Prostate gland (tissue), 2 donors: Measurements from ENCODE around the gene ADGRL2.

Experiments used
- POLR2A ChIP-seq: fragments of 450-650 bp; IDR thresholded peaks from one replicate; pipeline ENCODE4 v1.6.1; 2016; ENCODE audit warnings: antibody characterized with exemption, mild to moderate bottlenecking
- POLR2AphosphoS5 ChIP-seq: sonication (generic); formaldehyde crosslinking; IDR thresholded peaks from one replicate; pipeline ENCODE4 v1.6.1; 2017; ENCODE audit warnings: antibody characterized with exemption
- TF ChIP-seq, protein P1 (sequence below), 4 experiments: fragments of 200-600 bp in 2 of 4; fragments of 450-650 bp in 2 of 4; sonication (generic) in 2 of 4; IDR thresholded peaks; 1 replicate in 3 of 4; 2 replicates in 1 of 4; pipeline ENCODE4 v1.5.1; 2016 to 2019; ENCODE audit warnings: antibody characterized with exemption in 4 of 4, mild to moderate bottlenecking in 2 of 4, moderate library complexity in 2 of 4

DNA sequence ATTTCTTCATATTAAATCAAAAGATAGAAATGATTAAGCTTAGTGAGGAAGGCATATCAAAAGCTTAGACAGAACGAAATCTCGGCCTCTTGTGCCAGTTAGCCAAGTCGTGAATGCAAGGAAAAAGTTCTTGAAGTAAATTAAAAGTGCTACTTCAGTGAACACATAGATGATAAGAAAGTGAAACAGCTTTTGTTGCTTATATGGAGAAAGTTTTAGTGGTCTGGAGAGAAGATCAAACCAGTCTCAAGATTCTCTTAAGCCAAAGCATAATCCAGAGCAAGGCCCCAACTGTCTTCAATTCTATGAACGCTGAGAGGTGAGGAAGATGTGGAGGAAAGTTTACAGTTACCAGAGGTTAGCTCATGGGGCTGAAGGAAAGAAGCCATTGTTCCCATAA is 88.4 kb downstream of the ADGRL2 start:
- TF ChIP-seq POLR2A, result no peak
- TF ChIP-seq, protein P1, sequence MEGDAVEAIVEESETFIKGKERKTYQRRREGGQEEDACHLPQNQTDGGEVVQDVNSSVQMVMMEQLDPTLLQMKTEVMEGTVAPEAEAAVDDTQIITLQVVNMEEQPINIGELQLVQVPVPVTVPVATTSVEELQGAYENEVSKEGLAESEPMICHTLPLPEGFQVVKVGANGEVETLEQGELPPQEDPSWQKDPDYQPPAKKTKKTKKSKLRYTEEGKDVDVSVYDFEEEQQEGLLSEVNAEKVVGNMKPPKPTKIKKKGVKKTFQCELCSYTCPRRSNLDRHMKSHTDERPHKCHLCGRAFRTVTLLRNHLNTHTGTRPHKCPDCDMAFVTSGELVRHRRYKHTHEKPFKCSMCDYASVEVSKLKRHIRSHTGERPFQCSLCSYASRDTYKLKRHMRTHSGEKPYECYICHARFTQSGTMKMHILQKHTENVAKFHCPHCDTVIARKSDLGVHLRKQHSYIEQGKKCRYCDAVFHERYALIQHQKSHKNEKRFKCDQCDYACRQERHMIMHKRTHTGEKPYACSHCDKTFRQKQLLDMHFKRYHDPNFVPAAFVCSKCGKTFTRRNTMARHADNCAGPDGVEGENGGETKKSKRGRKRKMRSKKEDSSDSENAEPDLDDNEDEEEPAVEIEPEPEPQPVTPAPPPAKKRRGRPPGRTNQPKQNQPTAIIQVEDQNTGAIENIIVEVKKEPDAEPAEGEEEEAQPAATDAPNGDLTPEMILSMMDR (IDR thresholded peaks at IDR 0.05), result no peak
- no peak for TF ChIP-seq POLR2AphosphoS5
